ENCODE results near the gene STX1B. TPM values are rescaled to one million over a fixed set of nuclear protein-coding genes. Genes with fewer than 3 reads are reported as not detected.
"Not testable (repeated sequence)": the region's sequence is repeated elsewhere in the genome, so short reads cannot be mapped to it uniquely, and the experiment has no call there.

The STX1B gene
- total and polyA plus RNA-seq, 12 donors: 0.17 to 5.3 (median 1.6) TPM; not detected in 2

GRCh38 chr16:31023252-31023602, 12.8 kb upstream of the STX1B start:
- Histone ChIP-seq H3K4me3 (no peak overlapping the region), H3K4me1 (replicated peaks in 1 of 2) (peaks cover 7% of the 10 kb centered on the region in 2 donors), H3K27me3 (no peaks in the 10 kb centered on the region), H3K9me3 (replicated peaks in 1 of 3) (no peaks in the 10 kb centered on the region), H3K36me3 (replicated peaks in 1 of 2) (no peaks in the 10 kb centered on the region), H3K27ac (no peak overlapping the region)
- TF ChIP-seq POLR2A (IDR thresholded peaks at IDR 0.05) (no peak), CTCF (IDR thresholded peaks at IDR 0.05) (no peak)
- no peak for DNase-seq
- WGBS, 4 donors: 91 to 93% (median 92%) methylated on average over 4 of the region's 4 CpGs
- intact Hi-C loops (cut with DNase I): no loop called here

DNA sequence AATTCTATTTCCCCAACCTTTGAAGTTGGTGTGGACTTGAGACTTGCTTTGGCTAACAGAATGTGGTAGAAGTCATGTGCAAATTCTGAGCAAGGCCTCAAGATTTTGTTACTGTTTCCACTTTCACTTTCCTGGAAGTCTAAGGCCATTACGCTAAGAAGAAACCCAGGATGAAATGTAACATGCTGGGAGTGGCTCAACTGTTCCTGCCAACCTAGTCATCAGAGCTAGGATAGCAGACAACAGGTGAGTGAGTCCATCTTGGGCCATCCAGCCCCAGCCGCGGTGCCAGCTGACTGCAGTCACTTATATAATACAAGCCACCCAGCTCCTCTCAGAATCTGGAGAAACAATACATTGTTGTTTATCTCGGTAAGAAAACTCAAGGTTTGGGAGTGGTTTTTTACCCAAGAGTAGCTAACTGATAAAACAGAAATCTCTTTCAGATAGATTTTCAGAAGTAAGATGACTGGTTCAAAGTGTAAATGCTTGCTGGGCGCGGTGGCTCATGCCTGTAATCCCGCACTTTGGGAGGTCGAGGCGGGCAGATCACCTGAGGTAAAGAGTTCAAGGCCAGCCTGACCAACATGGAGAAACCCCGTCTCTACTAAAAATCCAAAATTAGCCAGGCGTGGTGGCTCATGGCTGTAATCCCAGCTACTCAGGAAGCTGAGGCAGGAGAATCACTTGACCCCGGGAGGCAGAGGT, 12.3 kb upstream of the STX1B start:
- no peak for DNase-seq

DNA sequence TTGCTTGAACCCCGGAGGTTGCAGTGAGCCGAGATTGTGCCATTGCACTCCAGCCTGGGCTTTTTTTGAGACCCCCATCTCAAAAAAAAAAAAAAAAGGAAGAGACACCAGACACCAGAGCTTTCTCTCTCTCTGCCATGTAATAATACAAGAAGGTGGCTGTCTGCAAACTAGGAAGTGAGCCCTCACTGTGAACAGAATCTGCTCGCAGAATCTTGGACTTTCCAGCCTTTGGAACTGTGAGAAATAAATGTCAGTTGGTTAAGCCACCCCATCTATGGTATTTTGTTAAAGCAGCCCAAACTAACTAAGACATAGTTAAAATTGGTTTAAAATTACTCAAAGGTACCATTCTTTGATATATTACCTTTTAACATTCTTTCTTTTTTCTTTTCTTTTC, 10.1 kb upstream of the STX1B start:
- Histone ChIP-seq H3K36me3 (replicated peaks in 1 of 2) (no peaks in the 10 kb centered on the region), H3K27me3 (no peaks in the 10 kb centered on the region), H3K27ac (no peak overlapping the region), H3K4me3 (no peak overlapping the region), H3K9me3 (replicated peaks in 1 of 3) (no peaks in the 10 kb centered on the region), H3K4me1 (replicated peaks in 1 of 2) (peaks cover 5% of the 10 kb centered on the region in 2 donors)
- TF ChIP-seq POLR2A (IDR thresholded peaks at IDR 0.05) (no peak), CTCF (IDR thresholded peaks at IDR 0.05) (no peak)
- 93 to 96% (median 94%) methylated on average over 3 of the region's 3 CpGs for WGBS, 4 donors
- intact Hi-C loops (cut with DNase I): no loop called here
- no peak for DNase-seq

More for the DNA sequence above, 12.3 kb upstream of the STX1B start:
- TF ChIP-seq POLR2A (IDR thresholded peaks at IDR 0.05): no peak
- TF ChIP-seq CTCF (IDR thresholded peaks at IDR 0.05): no peak
- Histone ChIP-seq H3K27ac (no peak overlapping the region), H3K36me3 (replicated peaks in 1 of 2) (no peaks in the 10 kb centered on the region), H3K9me3 (replicated peaks in 1 of 3) (no peaks in the 10 kb centered on the region), H3K4me3 (no peak overlapping the region), H3K4me1 (replicated peaks in 1 of 2) (peaks cover 7% of the 10 kb centered on the region in 2 donors), H3K27me3 (no peaks in the 10 kb centered on the region)
- WGBS, 4 donors: 73 to 77% (median 76%) methylated on average over 12 of the region's 12 CpGs
- intact Hi-C loops (cut with DNase I): no loop called here

DNA sequence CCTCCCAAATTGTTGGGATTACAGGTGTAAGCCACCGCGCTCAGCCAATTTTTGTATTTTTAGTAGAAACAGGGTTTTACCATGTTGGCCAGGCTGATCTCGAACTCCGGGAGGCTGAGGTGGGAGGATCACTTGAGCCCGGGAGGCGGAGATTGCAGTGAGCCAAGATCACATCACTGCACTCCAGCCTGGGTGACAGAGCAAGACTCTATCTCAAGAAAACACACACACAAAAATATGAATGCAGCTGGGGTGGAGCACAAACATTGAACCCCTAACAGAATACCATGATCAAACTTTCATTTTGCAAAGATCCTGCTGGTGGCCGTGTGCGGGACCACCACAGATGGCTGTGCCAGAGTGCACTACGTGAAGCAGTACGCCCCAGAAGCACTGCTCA, 7.3 kb upstream of the STX1B start:
- DNase-seq; H3K27me3 ChIP-seq; H3K4me3 ChIP-seq; H3K36me3 ChIP-seq (replicated peaks in 1 of 2); H3K4me1 ChIP-seq (replicated peaks in 1 of 2); intact Hi-C loops (cut with DNase I); H3K9me3 ChIP-seq (replicated peaks in 1 of 3); H3K27ac ChIP-seq: not testable (repeated sequence)
- WGBS, 4 donors: 89 to 91% (median 90%) methylated on average over 10 of the region's 10 CpGs

- Histone ChIP-seq H3K9me3 (replicated peaks in 1 of 3) (no peaks in the 10 kb centered on the region), H3K4me1 (replicated peaks in 1 of 2) (no peaks in the 10 kb centered on the region), H3K4me3 (no peak overlapping the region), H3K27ac (no peak overlapping the region), H3K36me3 (replicated peaks in 1 of 2) (no peaks in the 10 kb centered on the region), H3K27me3 (peaks cover 5% of the 10 kb centered on the region)
- intact Hi-C loops (cut with DNase I): no loop called here
- TF ChIP-seq CTCF (IDR thresholded peaks at IDR 0.05) (no peak), POLR2A (IDR thresholded peaks at IDR 0.05) (no peak)
- DNase-seq: no peak
- 53 to 72% (median 63%) methylated on average over 5 to 6 of the region's 6 CpGs for whole genome bisulfite sequencing, 4 donors
Measured at GRCh38 chr16:31016018-31016417, 5.6 kb upstream of the STX1B start.

DNA sequence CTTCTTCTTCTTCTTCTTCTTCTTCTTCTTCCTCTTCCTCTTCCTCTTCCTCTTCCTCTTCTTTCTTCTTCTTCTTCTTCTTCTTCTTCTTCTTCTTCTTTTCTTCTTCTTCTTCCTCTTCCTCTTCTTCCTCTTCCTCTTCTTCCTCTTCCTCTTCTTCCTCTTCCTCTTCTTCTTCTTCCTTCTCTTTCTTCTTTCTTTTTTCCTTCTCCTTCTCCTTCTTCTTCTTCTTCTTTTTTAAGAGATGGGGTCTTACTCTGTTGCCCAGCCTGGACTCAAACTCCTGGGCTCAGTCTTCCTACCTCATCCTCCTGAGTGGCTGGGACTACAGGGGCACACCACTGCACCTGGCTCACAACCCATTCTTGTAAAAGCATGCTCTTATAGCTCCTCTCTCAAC, 2.9 kb upstream of the STX1B start:
- H3K4me1 ChIP-seq (replicated peaks in 1 of 2); H3K27ac ChIP-seq; intact Hi-C loops (cut with DNase I); H3K9me3 ChIP-seq (replicated peaks in 1 of 3); H3K4me3 ChIP-seq; DNase-seq; H3K36me3 ChIP-seq (replicated peaks in 1 of 2): not testable (repeated sequence)
- peaks cover 19% of the 10 kb centered on the region for H3K27me3 ChIP-seq

- peaks cover 19% of the 10 kb centered on the region for H3K27me3 ChIP-seq
- 70 to 82% (median 72%) methylated on average over 7 of the region's 7 CpGs for WGBS, 4 donors
- H3K27ac ChIP-seq; H3K4me1 ChIP-seq (replicated peaks in 1 of 2); DNase-seq; H3K9me3 ChIP-seq (replicated peaks in 1 of 3); intact Hi-C loops (cut with DNase I); H3K4me3 ChIP-seq; H3K36me3 ChIP-seq (replicated peaks in 1 of 2): not testable (repeated sequence)
Measured at GRCh38 chr16:31011815-31012214, 1.4 kb upstream of the STX1B start.
